Smooth muscle cell (in vitro differentiated cells): Measurements from ENCODE around the gene ARSI. TPM values are rescaled to one million over a fixed set of nuclear protein-coding genes. Genes with fewer than 3 reads are reported as not detected.

Experiments used
- DNase-seq: peaks from one replicate; lab custom pipeline; 2025; ENCODE audit not compliant: unreplicated experiment; lab: John Stamatoyannopoulos, UW
- H2AFZ ChIP-seq: fragments of 200-600 bp; sonication (generic); 2 replicates; pipeline ENCODE4 v1.6.0; 2016; ENCODE audit warnings: antibody characterized with exemption, low read depth, mild to moderate bottlenecking
- H3F3A ChIP-seq: fragments of 200-600 bp; sonication (generic); 2 replicates; pipeline ENCODE4 v1.6.0; 2017; ENCODE audit warnings: antibody characterized with exemption, low read depth
- H3K27ac ChIP-seq: fragments of 200-600 bp; sonication (generic); 2 replicates; pipeline ENCODE4 v1.5.1; 2016; ENCODE audit warnings: low read depth, mild to moderate bottlenecking
- H3K27me3 ChIP-seq: fragments of 200-600 bp; sonication (generic); 2 replicates; pipeline ENCODE4 v1.6.1; 2016; ENCODE audit warnings: low read depth, mild to moderate bottlenecking
- H3K36me3 ChIP-seq: fragments of 200-600 bp; sonication (generic); 2 replicates; pipeline ENCODE4 v1.5.1; 2016; ENCODE audit warnings: low read depth
- H3K4me1 ChIP-seq: fragments of 200-600 bp; sonication (generic); 2 replicates; pipeline ENCODE4 v1.5.1; 2016; ENCODE audit warnings: low read depth
- H3K4me2 ChIP-seq: fragments of 200-600 bp; sonication (generic); 2 replicates; pipeline ENCODE4 v1.6.0; 2016; ENCODE audit warnings: mild to moderate bottlenecking
- H3K4me3 ChIP-seq: fragments of 200-600 bp; sonication (generic); 2 replicates; pipeline ENCODE4 v1.5.1; 2016; ENCODE audit warnings: mild to moderate bottlenecking
- H3K79me2 ChIP-seq: fragments of 200-600 bp; sonication (generic); 2 replicates; pipeline ENCODE4 v1.6.0; 2016; ENCODE audit warnings: low read depth, mild to moderate bottlenecking
- H3K9ac ChIP-seq: fragments of 200-600 bp; sonication (generic); 2 replicates; pipeline ENCODE4 v1.6.0; 2016; ENCODE audit warnings: low read depth
- H3K9me3 ChIP-seq: fragments of 200-600 bp; sonication (generic); replicated peaks from 2 replicates; pipeline ENCODE4 v1.5.1; 2016; ENCODE audit warnings: low read depth
- H4K20me1 ChIP-seq: fragments of 200-600 bp; sonication (generic); 2 replicates; pipeline ENCODE4 v1.6.0; 2016; ENCODE audit warnings: low read depth
- CTCF ChIP-seq: fragments of 200-600 bp; sonication (generic); IDR thresholded peaks from 2 replicates; pipeline ENCODE4 v1.5.1; 2017; ENCODE audit warnings: borderline replicate concordance, mild to moderate bottlenecking, antibody characterized with exemption; ENCODE audit not compliant: insufficient read depth, poor library complexity, severe bottlenecking
- WGBS: methylation state at CpG from one replicate; pipeline ENCODE4 v1.1.7; 2016; ENCODE audit warnings: low lambda C conversion rate; 5-methylcytosine and 5-hydroxymethylcytosine counted together
- polyA plus RNA-seq: library from polyadenylated mRNA; unstranded; fragments of >200 nt; fragmentation: Nextera tagmentation; extraction: Ambion mirVana; gene quantifications from 2 replicates; pipeline ENCODE4 v1.2.1, GENCODE V29; 2016
- total RNA-seq: library from RNA; depleted of rRNA; stranded (reverse); fragments of >200 nt; gene quantifications from 2 replicates; pipeline ENCODE4 v1.2.3, GENCODE V29; 2014

The ARSI gene
- total and polyA plus RNA-seq, 2 experiments from 2014 or later: 68.9 to 87.6 TPM

- no peak for TF ChIP-seq CTCF
- Histone ChIP-seq H3K9me3 (no peaks in the 10 kb centered on the region), H3K79me2 (no peaks in the 10 kb centered on the region), H3K4me1 (peaks cover 31% of the 10 kb centered on the region), H3F3A (peaks cover 42% of the 10 kb centered on the region), H2AFZ (no peak overlapping the region), H3K4me2 (peak overlapping the region; percentile 74), H3K9ac (peak overlapping the region; percentile 84), H3K4me3 (no peak overlapping the region), H3K36me3 (no peaks in the 10 kb centered on the region), H3K27me3 (no peaks in the 10 kb centered on the region), H4K20me1 (no peaks in the 10 kb centered on the region), H3K27ac (peak overlapping the region; percentile 98)
- 16% methylated on average over 11 of the region's 11 CpGs for WGBS
- no peak for DNase-seq
These were observed 14.6 kb upstream of the ARSI start for GRCh38 chr5:150317048-150318003.

DNA sequence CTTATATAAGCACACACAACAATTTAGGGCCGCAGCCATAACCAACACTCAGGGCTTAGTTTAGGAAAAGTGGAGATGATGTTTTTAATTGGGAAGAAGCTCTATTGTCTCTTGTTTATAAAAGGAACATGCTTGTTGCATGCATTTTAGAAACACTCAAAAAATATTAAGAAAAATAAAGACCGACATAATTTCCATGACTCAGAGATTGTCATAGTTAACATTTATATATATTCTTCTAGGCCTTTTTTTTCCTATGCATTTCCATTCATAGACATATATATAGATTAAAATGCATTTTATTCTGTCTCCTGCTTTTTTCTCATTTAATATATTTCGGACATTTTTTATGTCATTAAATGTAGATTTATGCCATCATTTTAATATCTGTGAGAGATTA is 13.6 kb upstream of the ARSI start:
- no peak for DNase-seq
- Histone ChIP-seq H3K36me3 (no peaks in the 10 kb centered on the region), H3K79me2 (no peaks in the 10 kb centered on the region), H2AFZ (no peak overlapping the region), H3F3A (peaks cover 35% of the 10 kb centered on the region), H3K27me3 (no peaks in the 10 kb centered on the region), H3K4me1 (peaks cover 31% of the 10 kb centered on the region), H3K9me3 (no peaks in the 10 kb centered on the region), H3K9ac (peak overlapping the region; percentile 68), H3K27ac (peak overlapping the region; percentile 98), H3K4me2 (no peak overlapping the region), H4K20me1 (no peaks in the 10 kb centered on the region), H3K4me3 (no peak overlapping the region)
- 74% methylated on average over 3 of the region's 3 CpGs for WGBS
- no peak for TF ChIP-seq CTCF

- H3K4me1 ChIP-seq: peaks cover 27% of the 10 kb centered on the region
- no peaks in the 10 kb centered on the region for H3K27me3 ChIP-seq
- no peaks in the 10 kb centered on the region for H4K20me1 ChIP-seq
- no peak overlapping the region for H3K9ac ChIP-seq
- no peak overlapping the region for H3K27ac ChIP-seq
- no peak overlapping the region for H3K4me3 ChIP-seq
- H2AFZ ChIP-seq: no peak overlapping the region
- no peak for TF ChIP-seq CTCF
- H3K9me3 ChIP-seq: no peaks in the 10 kb centered on the region
- H3K4me2 ChIP-seq: no peak overlapping the region
- peaks cover 34% of the 10 kb centered on the region for H3F3A ChIP-seq
- no peaks in the 10 kb centered on the region for H3K36me3 ChIP-seq
- H3K79me2 ChIP-seq: no peaks in the 10 kb centered on the region
- DNase-seq: no peak
- 95% methylated on average over 4 of the region's 4 CpGs for WGBS
These were observed 12.5 kb upstream of the ARSI start for GRCh38 chr5:150315245-150315644.
